ENCODE data around the gene GNAL.

The GNAL gene

DNA sequence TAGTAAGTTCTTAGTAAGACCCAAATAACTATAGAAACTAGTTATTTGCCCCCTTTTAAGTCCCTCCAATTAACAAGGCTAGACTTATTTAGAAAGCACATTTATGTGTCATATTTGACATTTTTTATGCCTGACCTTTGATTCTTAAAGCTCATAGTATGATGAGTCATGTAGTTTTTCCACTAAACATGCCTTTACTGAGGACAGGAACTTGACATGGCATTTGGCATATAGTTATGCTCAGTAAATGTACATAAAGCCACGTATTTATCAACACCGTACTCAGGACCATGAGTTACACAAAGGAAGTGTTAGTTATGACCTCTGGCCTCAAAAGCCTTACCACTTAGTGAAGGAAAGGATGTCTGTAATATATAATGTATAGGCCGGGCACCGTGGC, 78.9 kb downstream of the GNAL start:
- TF ChIP-seq FOXP2 (optimal IDR thresholded peaks at IDR 0.05; ENCODE audit: borderline replicate concordance, extremely low read depth, extremely low read length, insufficient read depth) = no peak
- no peak for TF ChIP-seq TAF1 (IDR thresholded peaks at IDR 0.05; ENCODE audit: borderline replicate concordance, insufficient read depth, low read length)
- TF ChIP-seq POLR2AphosphoS5 (IDR thresholded peaks at IDR 0.05; ENCODE audit: low read depth, low read length) = no peak
- TF ChIP-seq SIN3A (IDR thresholded peaks at IDR 0.05; ENCODE audit: borderline replicate concordance, insufficient read depth, low read length) = no peak
- TF ChIP-seq, protein P1, sequence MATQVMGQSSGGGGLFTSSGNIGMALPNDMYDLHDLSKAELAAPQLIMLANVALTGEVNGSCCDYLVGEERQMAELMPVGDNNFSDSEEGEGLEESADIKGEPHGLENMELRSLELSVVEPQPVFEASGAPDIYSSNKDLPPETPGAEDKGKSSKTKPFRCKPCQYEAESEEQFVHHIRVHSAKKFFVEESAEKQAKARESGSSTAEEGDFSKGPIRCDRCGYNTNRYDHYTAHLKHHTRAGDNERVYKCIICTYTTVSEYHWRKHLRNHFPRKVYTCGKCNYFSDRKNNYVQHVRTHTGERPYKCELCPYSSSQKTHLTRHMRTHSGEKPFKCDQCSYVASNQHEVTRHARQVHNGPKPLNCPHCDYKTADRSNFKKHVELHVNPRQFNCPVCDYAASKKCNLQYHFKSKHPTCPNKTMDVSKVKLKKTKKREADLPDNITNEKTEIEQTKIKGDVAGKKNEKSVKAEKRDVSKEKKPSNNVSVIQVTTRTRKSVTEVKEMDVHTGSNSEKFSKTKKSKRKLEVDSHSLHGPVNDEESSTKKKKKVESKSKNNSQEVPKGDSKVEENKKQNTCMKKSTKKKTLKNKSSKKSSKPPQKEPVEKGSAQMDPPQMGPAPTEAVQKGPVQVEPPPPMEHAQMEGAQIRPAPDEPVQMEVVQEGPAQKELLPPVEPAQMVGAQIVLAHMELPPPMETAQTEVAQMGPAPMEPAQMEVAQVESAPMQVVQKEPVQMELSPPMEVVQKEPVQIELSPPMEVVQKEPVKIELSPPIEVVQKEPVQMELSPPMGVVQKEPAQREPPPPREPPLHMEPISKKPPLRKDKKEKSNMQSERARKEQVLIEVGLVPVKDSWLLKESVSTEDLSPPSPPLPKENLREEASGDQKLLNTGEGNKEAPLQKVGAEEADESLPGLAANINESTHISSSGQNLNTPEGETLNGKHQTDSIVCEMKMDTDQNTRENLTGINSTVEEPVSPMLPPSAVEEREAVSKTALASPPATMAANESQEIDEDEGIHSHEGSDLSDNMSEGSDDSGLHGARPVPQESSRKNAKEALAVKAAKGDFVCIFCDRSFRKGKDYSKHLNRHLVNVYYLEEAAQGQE (IDR thresholded peaks at IDR 0.05; ENCODE audit: insufficient read depth in 1 of 2, low read depth in 2 of 2, low read length in 2 of 2) = no peak

DNA sequence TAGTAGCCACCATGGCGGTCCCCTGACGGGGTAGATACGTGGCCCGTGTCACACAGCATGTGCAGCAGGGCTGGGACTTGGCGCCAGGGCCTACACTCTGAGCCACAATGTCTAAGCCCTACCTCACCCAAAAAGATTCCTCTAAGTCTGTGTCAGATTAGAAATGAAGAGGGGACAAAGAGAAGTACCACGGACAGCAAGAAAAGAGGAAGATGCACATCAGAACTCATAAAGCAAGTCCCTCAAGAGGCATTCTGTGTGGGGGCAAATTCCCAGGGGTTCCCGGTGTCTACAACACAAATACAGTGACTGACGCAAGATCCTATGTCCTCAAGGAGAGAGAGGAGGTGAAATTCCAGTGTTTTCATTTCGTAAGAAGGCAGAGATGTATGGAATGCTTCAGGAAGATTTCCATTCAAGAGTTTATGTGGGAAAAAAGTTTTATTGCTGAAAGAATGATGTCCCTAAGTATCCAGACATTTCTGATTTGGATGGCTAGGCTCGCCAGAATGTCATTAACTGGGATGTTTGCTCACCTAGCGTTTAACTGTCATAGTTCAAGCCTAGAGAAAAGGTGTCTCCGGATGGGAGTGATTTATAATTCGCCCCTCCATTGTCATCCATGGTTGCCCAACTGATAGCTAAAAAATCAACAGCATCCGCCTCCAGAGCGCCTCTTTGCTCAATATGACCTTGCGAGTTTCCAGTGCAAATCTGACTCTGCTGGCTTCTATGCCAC, 86.5 kb downstream of the GNAL start:
- TF ChIP-seq TAF1 (IDR thresholded peaks at IDR 0.05; ENCODE audit: borderline replicate concordance, insufficient read depth, low read length) (no peak), POLR2AphosphoS5 (IDR thresholded peaks at IDR 0.05; ENCODE audit: low read depth, low read length) (no peak), FOXP2 (optimal IDR thresholded peaks at IDR 0.05; ENCODE audit: borderline replicate concordance, extremely low read depth, extremely low read length, insufficient read depth) (no peak), SIN3A (IDR thresholded peaks at IDR 0.05; ENCODE audit: borderline replicate concordance, insufficient read depth, low read length) (no peak)
- TF ChIP-seq, protein P1 (IDR thresholded peaks at IDR 0.05; ENCODE audit: insufficient read depth in 1 of 2, low read depth in 2 of 2, low read length in 2 of 2) = no peak

DNA sequence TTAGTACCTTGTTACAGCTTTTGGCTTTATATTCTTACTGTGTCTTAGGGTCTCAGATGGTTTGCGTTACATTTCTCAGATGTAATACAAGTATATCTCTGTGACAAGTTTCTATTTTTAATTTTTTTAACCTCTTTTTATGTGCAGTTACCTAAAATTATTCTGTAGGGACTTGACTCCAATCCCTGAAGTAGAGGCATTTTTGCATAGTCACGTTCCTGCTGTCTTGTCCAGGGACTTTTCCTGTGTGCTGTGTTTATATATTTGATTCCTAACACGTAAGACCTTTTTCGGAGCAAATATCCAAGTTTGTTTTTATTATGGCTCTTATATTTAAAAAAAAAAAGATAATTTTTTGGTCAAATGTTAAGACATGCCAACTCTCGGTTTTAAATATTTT, 91.0 kb downstream of the GNAL start:
- TF ChIP-seq TAF1 (IDR thresholded peaks at IDR 0.05; ENCODE audit: borderline replicate concordance, insufficient read depth, low read length) = no peak
- no peak for TF ChIP-seq POLR2AphosphoS5 (IDR thresholded peaks at IDR 0.05; ENCODE audit: low read depth, low read length)
- no peak for TF ChIP-seq FOXP2 (optimal IDR thresholded peaks at IDR 0.05; ENCODE audit: borderline replicate concordance, extremely low read depth, extremely low read length, insufficient read depth)
- TF ChIP-seq, protein P1 (IDR thresholded peaks at IDR 0.05; ENCODE audit: insufficient read depth in 1 of 2, low read depth in 2 of 2, low read length in 2 of 2) = no peak
- TF ChIP-seq SIN3A (IDR thresholded peaks at IDR 0.05; ENCODE audit: borderline replicate concordance, insufficient read depth, low read length) = no peak

DNA sequence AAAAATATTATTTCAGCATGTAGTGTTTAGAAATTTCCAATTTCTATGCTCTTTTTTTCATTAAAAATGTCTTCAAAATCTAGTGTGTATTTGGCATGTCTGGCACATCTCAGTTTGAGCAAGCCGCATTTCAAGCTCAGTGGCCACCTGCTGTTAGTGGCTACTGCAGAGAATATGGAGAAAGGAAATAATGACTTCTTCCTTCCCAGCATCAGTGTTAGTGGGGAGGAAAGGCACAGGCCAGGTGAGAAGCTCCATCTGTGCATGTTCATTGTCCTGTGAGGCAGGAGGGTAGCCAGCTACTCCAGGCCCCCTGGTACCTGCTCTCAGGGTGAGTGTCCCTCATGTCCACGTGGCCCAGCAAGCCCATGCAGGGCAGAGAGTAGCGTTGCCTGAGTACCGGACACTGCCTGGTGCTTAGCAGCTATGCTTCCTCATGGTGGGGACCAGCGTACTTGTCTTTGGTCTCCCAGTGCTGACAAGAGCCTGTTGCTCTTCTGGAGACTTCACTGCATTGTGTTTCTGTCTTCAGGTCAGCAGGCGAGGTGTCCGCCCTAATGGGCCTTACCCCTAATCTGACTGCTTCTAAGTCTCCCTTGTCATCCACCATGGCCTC, 94.8 kb downstream of the GNAL start:
- no peak for TF ChIP-seq TAF1 (IDR thresholded peaks at IDR 0.05; ENCODE audit: borderline replicate concordance, insufficient read depth, low read length)
- TF ChIP-seq POLR2AphosphoS5 (IDR thresholded peaks at IDR 0.05; ENCODE audit: low read depth, low read length) = no peak
- TF ChIP-seq, protein P1 (IDR thresholded peaks at IDR 0.05; ENCODE audit: insufficient read depth in 1 of 2, low read depth in 2 of 2, low read length in 2 of 2) = no peak
- TF ChIP-seq SIN3A (IDR thresholded peaks at IDR 0.05; ENCODE audit: borderline replicate concordance, insufficient read depth, low read length) = no peak
- no peak for TF ChIP-seq FOXP2 (optimal IDR thresholded peaks at IDR 0.05; ENCODE audit: borderline replicate concordance, extremely low read depth, extremely low read length, insufficient read depth)
